HL-60 (cell line): ENCODE results near the gene NUCB1.

Source experiments
- TF ChIP-seq, protein P1 (sequence below): IDR thresholded peaks from one replicate; pipeline ENCODE4 v1.5.1; 2011; ENCODE audit warnings: low read length, control low read depth, inconsistent platforms; ENCODE audit not compliant: insufficient read depth
- TF ChIP-seq, protein P2 (sequence below): IDR thresholded peaks from 2 replicates; pipeline ENCODE4 v1.6.1; 2012; ENCODE audit warnings: low read depth; ENCODE audit not compliant: insufficient replicate concordance

DNA sequence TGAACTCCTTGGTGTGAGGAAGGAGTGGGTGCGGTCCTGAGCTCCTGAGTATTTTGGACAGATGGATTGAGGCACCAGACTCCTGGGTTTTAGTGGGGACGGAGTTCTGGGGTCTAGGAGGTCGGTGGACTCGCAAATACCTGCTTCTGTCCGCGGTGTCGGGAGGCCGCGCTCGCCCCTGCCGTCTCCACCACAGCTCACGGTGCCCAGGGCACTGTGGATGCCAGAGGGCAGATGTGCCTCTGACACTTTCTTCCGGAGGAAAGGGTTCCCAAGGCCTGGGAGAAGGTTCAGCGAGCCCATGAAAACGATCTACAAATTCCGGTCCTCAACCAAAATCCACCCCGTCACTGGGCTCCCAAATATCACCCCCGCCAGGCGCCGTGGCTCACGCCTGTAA, 4.9 kb upstream of the NUCB1 start:
- TF ChIP-seq, protein P1, sequence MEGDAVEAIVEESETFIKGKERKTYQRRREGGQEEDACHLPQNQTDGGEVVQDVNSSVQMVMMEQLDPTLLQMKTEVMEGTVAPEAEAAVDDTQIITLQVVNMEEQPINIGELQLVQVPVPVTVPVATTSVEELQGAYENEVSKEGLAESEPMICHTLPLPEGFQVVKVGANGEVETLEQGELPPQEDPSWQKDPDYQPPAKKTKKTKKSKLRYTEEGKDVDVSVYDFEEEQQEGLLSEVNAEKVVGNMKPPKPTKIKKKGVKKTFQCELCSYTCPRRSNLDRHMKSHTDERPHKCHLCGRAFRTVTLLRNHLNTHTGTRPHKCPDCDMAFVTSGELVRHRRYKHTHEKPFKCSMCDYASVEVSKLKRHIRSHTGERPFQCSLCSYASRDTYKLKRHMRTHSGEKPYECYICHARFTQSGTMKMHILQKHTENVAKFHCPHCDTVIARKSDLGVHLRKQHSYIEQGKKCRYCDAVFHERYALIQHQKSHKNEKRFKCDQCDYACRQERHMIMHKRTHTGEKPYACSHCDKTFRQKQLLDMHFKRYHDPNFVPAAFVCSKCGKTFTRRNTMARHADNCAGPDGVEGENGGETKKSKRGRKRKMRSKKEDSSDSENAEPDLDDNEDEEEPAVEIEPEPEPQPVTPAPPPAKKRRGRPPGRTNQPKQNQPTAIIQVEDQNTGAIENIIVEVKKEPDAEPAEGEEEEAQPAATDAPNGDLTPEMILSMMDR, result no peak
- TF ChIP-seq, protein P2, sequence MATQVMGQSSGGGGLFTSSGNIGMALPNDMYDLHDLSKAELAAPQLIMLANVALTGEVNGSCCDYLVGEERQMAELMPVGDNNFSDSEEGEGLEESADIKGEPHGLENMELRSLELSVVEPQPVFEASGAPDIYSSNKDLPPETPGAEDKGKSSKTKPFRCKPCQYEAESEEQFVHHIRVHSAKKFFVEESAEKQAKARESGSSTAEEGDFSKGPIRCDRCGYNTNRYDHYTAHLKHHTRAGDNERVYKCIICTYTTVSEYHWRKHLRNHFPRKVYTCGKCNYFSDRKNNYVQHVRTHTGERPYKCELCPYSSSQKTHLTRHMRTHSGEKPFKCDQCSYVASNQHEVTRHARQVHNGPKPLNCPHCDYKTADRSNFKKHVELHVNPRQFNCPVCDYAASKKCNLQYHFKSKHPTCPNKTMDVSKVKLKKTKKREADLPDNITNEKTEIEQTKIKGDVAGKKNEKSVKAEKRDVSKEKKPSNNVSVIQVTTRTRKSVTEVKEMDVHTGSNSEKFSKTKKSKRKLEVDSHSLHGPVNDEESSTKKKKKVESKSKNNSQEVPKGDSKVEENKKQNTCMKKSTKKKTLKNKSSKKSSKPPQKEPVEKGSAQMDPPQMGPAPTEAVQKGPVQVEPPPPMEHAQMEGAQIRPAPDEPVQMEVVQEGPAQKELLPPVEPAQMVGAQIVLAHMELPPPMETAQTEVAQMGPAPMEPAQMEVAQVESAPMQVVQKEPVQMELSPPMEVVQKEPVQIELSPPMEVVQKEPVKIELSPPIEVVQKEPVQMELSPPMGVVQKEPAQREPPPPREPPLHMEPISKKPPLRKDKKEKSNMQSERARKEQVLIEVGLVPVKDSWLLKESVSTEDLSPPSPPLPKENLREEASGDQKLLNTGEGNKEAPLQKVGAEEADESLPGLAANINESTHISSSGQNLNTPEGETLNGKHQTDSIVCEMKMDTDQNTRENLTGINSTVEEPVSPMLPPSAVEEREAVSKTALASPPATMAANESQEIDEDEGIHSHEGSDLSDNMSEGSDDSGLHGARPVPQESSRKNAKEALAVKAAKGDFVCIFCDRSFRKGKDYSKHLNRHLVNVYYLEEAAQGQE, result no peak
